ENCODE results near the gene DYNC2H1.

Gene DYNC2H1

GRCh38 chr11:103338621-103339484, 229.6 kb downstream of the DYNC2H1 start:
- no peak for FAIRE-seq
- DNase-seq (ENCODE audit: insufficient read length, low spot score), result no peak
- peak; percentile 2 for TF ChIP-seq CTCF (IDR thresholded peaks at IDR 0.05; ENCODE audit: insufficient read depth, missing control alignments)

- FAIRE-seq, result no peak
- no peak for TF ChIP-seq CTCF (IDR thresholded peaks at IDR 0.05; ENCODE audit: insufficient read depth, missing control alignments)
- DNase-seq (ENCODE audit: insufficient read length, low spot score), result no peak
Observed at GRCh38 chr11:103339485-103339857, 230.2 kb downstream of the DYNC2H1 start.

- DNase-seq (ENCODE audit: insufficient read length, low spot score) (no peak), FAIRE-seq (no peak)
- TF ChIP-seq CTCF (IDR thresholded peaks at IDR 0.05; ENCODE audit: insufficient read depth, missing control alignments), result no peak
Observed at GRCh38 chr11:103340956-103341355, 231.7 kb downstream of the DYNC2H1 start.

- no peak for TF ChIP-seq CTCF (IDR thresholded peaks at IDR 0.05; ENCODE audit: insufficient read depth, missing control alignments)
Observed at GRCh38 chr11:103344886-103345285, 235.7 kb downstream of the DYNC2H1 start.

GRCh38 chr11:103349595-103349994, 240.4 kb downstream of the DYNC2H1 start:
- DNase-seq (ENCODE audit: insufficient read length, low spot score), result no peak
- no peak for TF ChIP-seq CTCF (IDR thresholded peaks at IDR 0.05; ENCODE audit: insufficient read depth, missing control alignments)
- FAIRE-seq, result no peak

More at GRCh38 chr11:103344886-103345285, 235.7 kb downstream of the DYNC2H1 start:
- FAIRE-seq (no peak), DNase-seq (ENCODE audit: insufficient read length, low spot score) (no peak)

- no peak for FAIRE-seq
- no peak for TF ChIP-seq CTCF (IDR thresholded peaks at IDR 0.05; ENCODE audit: insufficient read depth, missing control alignments)
- no peak for DNase-seq (ENCODE audit: insufficient read length, low spot score)
Observed at GRCh38 chr11:103354656-103355055, 245.4 kb downstream of the DYNC2H1 start.

GRCh38 chr11:103358251-103358650, 249.0 kb downstream of the DYNC2H1 start:
- no peak for TF ChIP-seq CTCF (IDR thresholded peaks at IDR 0.05; ENCODE audit: insufficient read depth, missing control alignments)
- no peak for FAIRE-seq
- DNase-seq (ENCODE audit: insufficient read length, low spot score), result no peak
